ENCODE measurements around the gene ABCC1. TPM values are rescaled to one million over a fixed set of nuclear protein-coding genes. Genes with fewer than 3 reads are reported as not detected.
A peak's percentile ranks its signal among the peaks of the same experiment; 100 is the strongest.

Gene ABCC1
- total RNA-seq, 1 donor from 2014 or later: 49.8 TPM

- ChIA-PET POLR2A (no interaction called here), CTCF (no interaction called here)
- Mint-ChIP-seq H3K27ac (peak overlapping the region; percentile 21), H3K27me3 (no peaks in the 10 kb centered on the region), H3K4me1 (peaks cover 37% of the 10 kb centered on the region), H3K4me3 (no peak overlapping the region), H3K9me3 (no peaks in the 10 kb centered on the region), H3K36me3 (ENCODE audit: low read depth) (peaks cover 17% of the 10 kb centered on the region)
- no peak for TF ChIP-seq CTCF (IDR thresholded peaks at IDR 0.05)
- no peak for DNase-seq
- intact Hi-C loops (cut with micrococcal nuclease): no loop called here
- no peak for ATAC-seq (ENCODE audit: low read depth)
These were observed 39.0 kb downstream of the ABCC1 start for GRCh38 chr16:15988268-15989013.

GRCh38 chr16:15990902-15991301, 41.5 kb downstream of the ABCC1 start:
- H3K27ac Mint-ChIP-seq: peak overlapping the region; percentile 26
- TF ChIP-seq CTCF (IDR thresholded peaks at IDR 0.05): no peak
- H3K4me3 Mint-ChIP-seq: no peak overlapping the region
- H3K9me3 Mint-ChIP-seq: no peaks in the 10 kb centered on the region
- ChIA-PET POLR2A (no interaction called here), CTCF (no interaction called here)
- H3K27me3 Mint-ChIP-seq: no peaks in the 10 kb centered on the region
- peak; percentile 42 for ATAC-seq (ENCODE audit: low read depth)
- intact Hi-C loops (cut with micrococcal nuclease): no loop called here
- H3K36me3 Mint-ChIP-seq (ENCODE audit: low read depth): peaks cover 21% of the 10 kb centered on the region
- peaks cover 37% of the 10 kb centered on the region for H3K4me1 Mint-ChIP-seq
- DNase-seq: no peak

- H3K9me3 Mint-ChIP-seq: no peaks in the 10 kb centered on the region
- no peaks in the 10 kb centered on the region for H3K27me3 Mint-ChIP-seq
- TF ChIP-seq CTCF (IDR thresholded peaks at IDR 0.05): no peak
- ATAC-seq (ENCODE audit: low read depth) (no peak), DNase-seq (no peak)
- ChIA-PET POLR2A (no interaction called here), CTCF (no interaction called here)
- H3K36me3 Mint-ChIP-seq (ENCODE audit: low read depth): peaks cover 24% of the 10 kb centered on the region
- H3K4me3 Mint-ChIP-seq: no peak overlapping the region
- intact Hi-C loops (cut with micrococcal nuclease): no loop called here
- H3K4me1 Mint-ChIP-seq: peaks cover 43% of the 10 kb centered on the region
- H3K27ac Mint-ChIP-seq: no peak overlapping the region
These were observed 43.7 kb downstream of the ABCC1 start for GRCh38 chr16:15993128-15993527.

GRCh38 chr16:15993541-15993940, 44.1 kb downstream of the ABCC1 start:
- Mint-ChIP-seq H3K9me3 (no peaks in the 10 kb centered on the region), H3K4me1 (peaks cover 43% of the 10 kb centered on the region), H3K27me3 (no peaks in the 10 kb centered on the region), H3K27ac (no peak overlapping the region), H3K4me3 (no peak overlapping the region), H3K36me3 (ENCODE audit: low read depth) (peaks cover 24% of the 10 kb centered on the region)
- TF ChIP-seq CTCF (IDR thresholded peaks at IDR 0.05): no peak
- DNase-seq (no peak), ATAC-seq (ENCODE audit: low read depth) (no peak)
- CTCF ChIA-PET: no interaction called here
- intact Hi-C loops (cut with micrococcal nuclease): no loop called here
- POLR2A ChIA-PET: no interaction called here

- no peak overlapping the region for H3K27ac Mint-ChIP-seq
- TF ChIP-seq CTCF (IDR thresholded peaks at IDR 0.05): no peak
- ATAC-seq (ENCODE audit: low read depth) (no peak), DNase-seq (no peak)
- H3K4me1 Mint-ChIP-seq: peaks cover 43% of the 10 kb centered on the region
- no peak overlapping the region for H3K4me3 Mint-ChIP-seq
- no peaks in the 10 kb centered on the region for H3K27me3 Mint-ChIP-seq
- peaks cover 24% of the 10 kb centered on the region for H3K36me3 Mint-ChIP-seq (ENCODE audit: low read depth)
- no peaks in the 10 kb centered on the region for H3K9me3 Mint-ChIP-seq
- POLR2A ChIA-PET: no interaction called here
- CTCF ChIA-PET: no interaction called here
- intact Hi-C loops (cut with micrococcal nuclease): no loop called here
These were observed 44.7 kb downstream of the ABCC1 start for GRCh38 chr16:15993946-15994665.

Data from activated B cell treated with CpG ODN at 0.5 μM for 24 hours (primary cell).